Right lobe of liver (tissue), 4 donors: ENCODE data around the gene PCLO.

Source experiments
- POLR2A ChIP-seq: fragments of 450-650 bp; IDR thresholded peaks from one replicate; pipeline ENCODE4 v1.6.1; 2017; ENCODE audit warnings: antibody characterized with exemption, mild to moderate bottlenecking
- TF ChIP-seq, protein P1 (sequence below), 4 donors: fragments of 200-600 bp in 3 of 4; fragments of 450-650 bp in 1 of 4; IDR thresholded peaks; one replicate each; pipeline versions ENCODE4 v1.5.1 to v1.8.0; 2016 to 2022; ENCODE audit warnings: antibody characterized with exemption in 4 of 4, mild to moderate bottlenecking in 2 of 4
- donor health status: DM: no; HTN: no; CAD: no.
- donor health status: DM: no; HTN: no; CAD: no.
- donor health status: DM: no; HTN: yes; CAD: no.

DNA sequence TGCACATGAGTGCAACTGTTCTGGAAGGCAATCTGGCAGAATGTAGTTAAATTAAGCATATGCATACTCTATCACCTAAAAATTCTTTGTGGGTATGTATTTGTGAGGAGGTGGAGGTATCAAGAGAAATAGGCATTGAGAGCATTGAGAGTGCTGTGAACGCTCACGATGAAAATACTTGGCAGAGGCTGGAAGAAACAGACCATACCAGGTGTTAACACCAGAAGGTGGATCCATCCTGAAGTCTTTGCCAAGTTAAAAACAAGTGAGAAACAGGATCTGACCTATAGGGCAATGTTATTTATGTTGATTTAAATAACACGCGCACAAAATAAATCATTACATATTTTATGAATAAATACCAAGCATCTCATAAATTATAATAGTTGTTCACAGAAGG, 311.6 kb downstream of the PCLO start:
- TF ChIP-seq, protein P1, sequence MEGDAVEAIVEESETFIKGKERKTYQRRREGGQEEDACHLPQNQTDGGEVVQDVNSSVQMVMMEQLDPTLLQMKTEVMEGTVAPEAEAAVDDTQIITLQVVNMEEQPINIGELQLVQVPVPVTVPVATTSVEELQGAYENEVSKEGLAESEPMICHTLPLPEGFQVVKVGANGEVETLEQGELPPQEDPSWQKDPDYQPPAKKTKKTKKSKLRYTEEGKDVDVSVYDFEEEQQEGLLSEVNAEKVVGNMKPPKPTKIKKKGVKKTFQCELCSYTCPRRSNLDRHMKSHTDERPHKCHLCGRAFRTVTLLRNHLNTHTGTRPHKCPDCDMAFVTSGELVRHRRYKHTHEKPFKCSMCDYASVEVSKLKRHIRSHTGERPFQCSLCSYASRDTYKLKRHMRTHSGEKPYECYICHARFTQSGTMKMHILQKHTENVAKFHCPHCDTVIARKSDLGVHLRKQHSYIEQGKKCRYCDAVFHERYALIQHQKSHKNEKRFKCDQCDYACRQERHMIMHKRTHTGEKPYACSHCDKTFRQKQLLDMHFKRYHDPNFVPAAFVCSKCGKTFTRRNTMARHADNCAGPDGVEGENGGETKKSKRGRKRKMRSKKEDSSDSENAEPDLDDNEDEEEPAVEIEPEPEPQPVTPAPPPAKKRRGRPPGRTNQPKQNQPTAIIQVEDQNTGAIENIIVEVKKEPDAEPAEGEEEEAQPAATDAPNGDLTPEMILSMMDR (IDR thresholded peaks at IDR 0.05), result no peak
- no peak for TF ChIP-seq POLR2A
